Stimulated activated CD4-positive, alpha-beta T cell treated with anti-CD3 and anti-CD28 coated beads, Interleukin-4, amount 100 ng/mL, for 1 hour (primary cell): ENCODE results near the gene KRTAP5-9.
"Not testable (repeated sequence)": the region's sequence is repeated elsewhere in the genome, so short reads cannot be mapped to it uniquely, and the experiment has no call there.

Source experiments
- DNase-seq: peaks from one replicate; pipeline ENCODE4 v3.0.0-alpha.2; 2020

Gene KRTAP5-9

DNA sequence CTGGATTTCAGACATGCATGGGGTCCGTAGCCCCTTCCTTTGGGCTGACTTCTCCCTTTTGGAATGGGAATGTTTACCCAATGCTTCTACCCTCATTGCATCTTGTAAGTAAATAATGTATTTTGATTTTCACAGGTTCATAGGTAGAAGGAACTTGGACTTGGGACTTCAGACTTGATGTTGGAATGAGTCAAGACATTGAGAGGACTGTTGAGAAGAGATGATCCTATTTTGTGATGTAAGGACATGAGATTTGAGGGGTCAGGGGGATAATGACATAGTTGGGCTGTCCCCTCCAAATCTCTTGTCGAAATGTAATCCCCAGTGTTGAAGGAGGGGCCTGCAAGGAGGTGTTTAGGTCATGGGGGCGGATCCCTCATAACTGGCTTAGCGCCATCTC lies 16.2 kb downstream of the KRTAP5-9 start:
- DNase-seq, result no peak

DNA sequence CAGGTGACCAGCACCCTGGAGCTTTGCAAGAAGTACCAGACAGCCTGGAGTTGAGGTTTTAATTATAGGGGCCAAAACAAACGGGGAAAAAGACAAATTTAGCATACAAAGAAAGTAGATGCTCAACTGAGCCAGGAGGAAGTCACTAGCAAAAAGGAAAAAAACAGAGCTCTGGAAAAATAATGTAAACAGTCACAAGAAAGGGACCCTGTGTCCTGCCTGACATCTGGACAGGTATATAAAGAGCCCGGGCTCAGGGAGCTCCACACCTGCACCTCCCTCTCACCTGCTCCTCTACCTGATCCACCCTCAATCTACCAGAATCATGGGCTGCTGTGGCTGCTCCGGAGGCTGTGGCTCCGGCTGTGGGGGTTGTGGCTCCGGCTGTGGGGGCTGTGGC lies 17.0 kb downstream of the KRTAP5-9 start, which contains the start of gene KRTAP5-10:
Gene KRTAP5-10 (plus strand): TSS at position 301 of the 400 bp plus-strand sequence. CDS start 25 bp downstream, at position 326.
- DNase-seq, result no peak

GRCh38 chr11:71566081-71566620 lies 17.9 kb downstream of the KRTAP5-9 start:
- no peak for DNase-seq

- DNase-seq, result not testable (repeated sequence)
These were observed 18.7 kb downstream of the KRTAP5-9 start for GRCh38 chr11:71566626-71567599.

DNA sequence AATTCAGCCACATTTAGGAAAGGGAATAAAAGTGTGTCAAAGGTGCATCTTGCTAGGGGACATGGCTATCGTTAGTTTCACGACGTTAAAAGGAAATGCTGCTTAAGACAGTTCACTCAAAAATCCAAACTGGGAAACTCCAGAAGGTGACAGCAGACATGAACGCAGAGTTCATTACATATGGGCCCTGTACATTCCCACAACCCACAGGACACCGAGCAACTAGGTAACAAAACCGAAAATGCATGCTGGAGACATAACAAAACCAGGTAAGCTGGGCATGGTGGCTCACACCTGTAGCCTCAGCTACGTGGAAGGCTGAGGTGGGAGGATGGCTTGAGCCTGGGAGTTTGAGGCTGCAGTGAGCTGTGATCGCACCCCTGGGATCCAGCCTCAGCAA lies 19.4 kb downstream of the KRTAP5-9 start:
- DNase-seq, result not testable (repeated sequence)

DNA sequence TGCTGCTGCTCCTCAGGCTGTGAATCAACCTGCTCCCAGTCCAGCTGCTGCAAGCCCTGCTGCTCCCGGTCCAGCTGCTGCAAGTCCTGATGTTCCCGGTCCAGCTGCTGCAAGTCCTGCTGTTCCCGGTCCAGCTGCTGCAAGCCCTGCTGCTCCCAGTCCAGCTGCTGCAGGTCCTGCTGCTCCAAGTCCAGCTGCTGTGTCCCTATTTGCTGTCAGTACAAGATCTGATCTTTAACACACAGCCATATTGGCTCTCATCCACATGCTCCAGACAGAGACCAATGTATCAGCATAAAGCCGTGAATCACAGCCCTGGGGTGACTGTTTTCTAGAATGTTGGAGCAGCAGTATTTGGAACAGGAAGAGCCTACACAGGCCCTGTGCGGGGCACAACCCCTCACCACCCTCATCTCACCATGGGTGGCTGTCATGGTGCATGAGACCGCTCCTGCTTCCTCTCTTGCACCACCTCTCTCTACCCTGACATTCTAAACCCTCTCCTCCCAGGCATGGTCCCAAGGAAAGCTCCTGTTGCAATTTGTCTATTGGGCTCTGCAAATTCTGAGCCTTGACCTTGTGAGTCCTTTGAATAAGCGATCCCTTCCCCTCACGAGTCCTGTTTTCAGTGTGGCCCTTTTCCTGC lies 20.6 kb downstream of the KRTAP5-9 start:
- no peak for DNase-seq

- DNase-seq, result not testable (repeated sequence)
These were observed 23.1 kb downstream of the KRTAP5-9 start for GRCh38 chr11:71571101-71571850.

DNA sequence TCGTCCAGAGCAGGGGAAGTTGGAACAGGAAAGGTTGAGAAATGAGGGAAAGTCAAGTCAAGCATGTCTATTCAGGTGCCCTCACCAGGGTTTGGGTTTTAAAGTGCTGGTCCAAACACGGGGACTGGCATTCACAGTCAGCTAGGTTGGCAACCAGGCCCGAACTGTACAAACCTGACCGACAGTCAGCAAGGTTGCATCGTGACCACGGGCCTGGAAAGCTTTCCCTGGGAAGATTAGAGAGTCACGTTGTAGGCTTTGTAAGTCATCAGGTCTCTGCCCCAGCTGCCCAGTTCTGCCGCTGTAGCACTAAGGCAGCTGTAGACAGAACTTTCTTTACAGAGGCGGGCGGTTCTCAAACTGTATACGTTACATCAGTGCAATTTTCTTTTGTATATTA lies 24.6 kb downstream of the KRTAP5-9 start:
- DNase-seq, result no peak

DNA sequence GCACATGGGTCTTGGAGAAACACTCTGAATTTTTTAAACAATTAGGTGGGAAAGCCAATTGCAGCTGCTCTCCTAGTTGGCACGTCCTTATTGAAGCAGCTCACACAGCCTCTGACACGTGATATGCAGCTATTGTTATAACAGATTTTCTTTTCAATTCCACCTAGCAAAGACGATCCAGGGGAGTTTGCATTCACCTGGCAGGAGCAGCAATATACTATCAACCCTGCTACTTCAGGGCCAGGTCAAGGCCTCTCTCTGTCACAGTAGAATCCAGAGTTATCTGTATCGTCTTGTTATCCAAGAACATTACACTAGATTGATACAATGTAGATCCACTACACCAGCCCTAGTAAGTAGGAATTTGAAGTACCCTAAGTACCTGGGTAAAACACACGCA lies 26.2 kb downstream of the KRTAP5-9 start:
- DNase-seq, result no peak

DNA sequence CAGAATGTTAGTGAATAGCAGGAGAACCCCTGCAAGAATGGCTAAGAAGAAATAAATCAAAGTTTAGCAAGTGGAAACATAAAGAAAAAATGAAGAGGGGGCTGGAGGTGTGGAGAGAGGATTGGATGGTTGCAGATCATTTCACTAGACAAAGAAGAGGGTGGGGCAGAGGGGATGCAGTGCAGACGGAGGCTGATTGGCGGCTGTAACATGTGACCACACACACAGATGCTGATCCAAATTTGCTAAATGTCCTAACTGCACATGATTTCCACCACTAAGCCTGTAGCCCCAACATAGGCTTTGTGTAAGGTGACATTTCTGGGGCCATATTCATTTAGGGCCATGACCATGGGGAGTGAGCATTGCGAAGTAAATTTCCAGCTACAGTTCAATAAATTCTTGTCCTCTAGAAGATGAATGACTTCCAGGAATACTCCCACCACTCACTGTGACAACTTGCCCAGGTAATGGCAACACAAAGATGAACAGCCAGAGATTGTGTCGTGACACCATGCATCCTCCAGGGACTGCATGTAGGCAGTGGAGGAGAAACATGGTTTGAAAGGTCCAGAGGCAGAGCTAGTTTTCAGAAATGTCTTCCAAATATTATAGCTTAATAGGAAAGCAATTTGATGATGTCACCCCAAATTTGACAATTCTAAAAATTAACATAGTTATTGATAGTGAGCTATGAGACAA lies 27.7 kb downstream of the KRTAP5-9 start:
- no peak for DNase-seq

DNA sequence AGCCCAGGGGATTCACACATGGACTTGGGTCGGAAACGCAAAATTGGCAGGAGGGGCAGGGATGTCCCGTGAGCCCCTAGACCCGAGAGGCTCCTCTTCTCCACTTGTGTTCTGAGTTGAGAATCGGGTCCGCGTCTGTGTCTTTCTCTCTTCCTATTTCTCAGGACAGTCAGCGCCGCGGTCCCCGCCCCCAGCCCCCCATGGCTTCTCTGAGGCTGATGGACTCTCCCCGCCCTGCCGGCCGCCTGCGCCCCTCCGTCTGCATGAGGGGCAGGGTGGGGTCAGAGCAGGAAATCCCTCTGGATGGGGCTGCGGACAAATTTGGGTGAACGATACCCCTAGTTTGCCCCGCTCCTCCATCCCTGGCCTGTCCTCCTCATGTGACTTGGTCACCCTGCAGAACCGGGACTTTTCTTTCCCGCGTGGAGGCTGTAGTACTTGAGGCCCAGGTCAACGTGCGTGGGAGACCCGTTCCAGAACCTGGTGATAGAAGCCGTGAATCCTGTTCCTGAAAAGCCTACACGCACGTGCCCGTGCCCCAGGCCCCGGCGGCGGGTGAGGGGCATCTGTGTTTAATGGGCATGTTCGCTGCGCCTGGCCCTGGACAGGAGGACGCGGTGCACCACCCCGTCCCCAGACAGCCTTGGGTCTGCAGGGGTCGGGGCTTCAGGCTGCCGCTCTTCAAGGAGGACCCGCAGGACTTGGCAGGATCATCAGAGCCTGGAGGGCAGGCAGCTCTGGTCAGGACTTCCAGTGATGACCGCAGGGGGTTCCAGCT lies 28.7 kb downstream of the KRTAP5-9 start:
- DNase-seq, result not testable (repeated sequence)

DNA sequence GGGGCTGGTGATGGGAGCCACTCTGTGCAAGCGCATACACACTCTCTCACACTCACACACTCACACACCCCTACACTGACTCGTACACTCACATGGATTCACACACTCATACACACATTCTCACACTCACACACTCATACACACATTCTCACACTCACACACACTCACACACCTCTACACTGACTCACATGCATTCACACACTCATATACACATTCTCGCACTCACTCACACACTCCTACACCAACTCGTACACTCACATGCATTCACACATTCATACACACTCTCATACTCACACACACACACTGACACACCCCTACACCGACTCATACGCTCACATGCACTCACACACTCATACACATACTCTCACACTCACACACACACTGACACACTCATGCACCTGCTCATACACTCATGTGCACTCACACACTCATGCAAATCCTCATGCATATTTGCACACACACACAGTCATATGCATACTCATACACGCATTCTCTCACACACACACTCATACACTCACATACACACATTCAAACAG lies 29.3 kb downstream of the KRTAP5-9 start:
- DNase-seq, result no peak

DNA sequence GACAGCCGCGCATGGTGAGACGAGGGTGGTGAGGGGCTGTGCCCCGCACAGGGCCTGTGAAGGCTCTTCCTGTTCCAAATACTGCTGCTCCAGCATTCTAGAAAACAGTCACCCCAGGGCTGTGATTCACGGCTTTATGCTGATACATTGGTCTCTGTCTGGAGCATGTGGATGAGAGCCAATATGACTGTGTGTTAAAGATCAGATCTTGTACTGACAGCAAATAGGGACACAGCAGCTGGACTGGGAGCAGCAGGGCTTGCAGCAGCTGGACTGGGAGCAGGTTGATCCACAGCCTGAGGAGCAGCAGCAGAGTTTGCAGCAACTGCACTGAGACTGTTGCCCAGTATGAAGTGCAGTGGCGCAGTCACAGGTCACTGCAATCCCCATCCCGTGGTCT lies 31.3 kb downstream of the KRTAP5-9 start:
- not testable (repeated sequence) for DNase-seq

DNA sequence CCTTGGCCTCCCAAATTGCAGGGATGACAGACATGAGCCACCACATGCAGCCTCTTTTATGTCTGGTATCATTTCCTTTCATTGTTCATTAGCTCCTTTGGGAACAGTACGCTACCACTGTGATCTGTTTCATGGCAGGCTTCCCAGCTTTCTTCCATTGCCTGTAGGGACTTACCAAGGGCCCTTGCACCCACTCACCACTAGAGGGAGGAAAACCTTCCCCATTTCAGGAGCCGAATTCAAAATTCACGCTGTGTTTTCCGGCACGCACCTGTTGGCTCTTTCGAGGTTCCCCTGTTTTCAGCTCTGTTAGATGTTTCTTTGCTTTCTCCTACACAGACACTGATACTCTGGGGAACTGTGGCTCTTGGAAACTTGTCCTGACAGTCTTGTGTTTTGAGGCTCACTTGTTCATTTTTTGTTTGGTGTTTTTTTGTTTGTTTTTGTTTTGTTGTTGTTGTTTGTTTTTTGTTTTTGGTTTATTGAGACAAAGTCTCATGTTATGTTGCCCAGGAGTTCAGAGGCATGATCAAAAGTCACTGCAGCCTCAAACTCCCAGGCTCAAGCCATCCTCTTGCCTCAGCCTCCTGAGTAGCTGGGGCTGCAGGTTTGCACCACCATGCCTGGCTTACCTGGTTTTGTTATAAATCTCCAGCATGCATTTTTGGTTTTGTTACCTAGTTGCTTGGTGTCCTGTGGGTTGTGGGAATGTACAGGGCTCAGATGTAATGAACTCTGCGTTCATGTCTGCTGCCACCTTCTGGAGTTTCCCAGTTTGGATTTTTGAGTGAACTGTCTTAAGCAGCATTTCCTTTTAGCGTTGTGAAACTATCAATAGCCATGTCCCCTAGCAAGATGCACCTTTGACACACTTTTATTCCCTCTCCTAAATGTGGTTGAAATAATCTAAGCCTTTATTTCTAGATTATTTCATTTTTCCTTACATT lies 32.1 kb downstream of the KRTAP5-9 start:
- DNase-seq, result peak; percentile 13

- DNase-seq, result no peak
These were observed 33.6 kb downstream of the KRTAP5-9 start for GRCh38 chr11:71581826-71582225.

GRCh38 chr11:71582309-71582895 lies 34.2 kb downstream of the KRTAP5-9 start, which contains the start of gene KRTAP5-11:
TSS of gene KRTAP5-11 (minus strand) at chr11:71582875. CDS start at chr11:71582837, 38 bp downstream.
- no peak for DNase-seq

DNA sequence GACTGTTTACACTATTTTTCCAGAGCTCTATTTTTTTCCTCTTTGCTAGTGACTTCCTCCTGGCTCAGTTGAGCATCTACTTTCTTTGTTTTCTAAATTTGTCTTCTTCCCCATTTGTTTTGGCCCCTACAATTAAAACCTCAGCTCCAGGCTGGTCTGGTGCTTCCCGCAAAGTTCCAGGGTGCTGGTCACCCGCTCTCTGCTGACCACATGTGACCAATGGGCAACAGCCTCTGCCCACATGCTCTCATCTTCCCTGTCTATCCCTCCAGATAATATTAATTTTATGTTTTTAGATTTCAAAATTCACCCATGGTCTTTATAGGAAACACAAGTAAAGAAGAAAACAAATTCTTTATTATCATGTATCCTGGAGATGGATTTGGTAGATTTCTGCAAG lies 34.7 kb downstream of the KRTAP5-9 start:
- not testable (repeated sequence) for DNase-seq

- not testable (repeated sequence) for DNase-seq
These were observed 37.5 kb downstream of the KRTAP5-9 start for GRCh38 chr11:71585673-71586072.

GRCh38 chr11:71588314-71588713 lies 40.1 kb downstream of the KRTAP5-9 start:
- not testable (repeated sequence) for DNase-seq
